Osteocyte (in vitro differentiated cells): ENCODE measurements around the gene IFT52. TPM values are rescaled to one million over a fixed set of nuclear protein-coding genes. Genes with fewer than 3 reads are reported as not detected.
"Not testable (repeated sequence)": the region's sequence is repeated elsewhere in the genome, so short reads cannot be mapped to it uniquely, and the experiment has no call there.

Source experiments
- DNase-seq: peaks from one replicate; pipeline ENCODE4 v3.0.0; 2021; ENCODE audit warnings: mixed read lengths; ENCODE audit not compliant: unreplicated experiment; ENCODE audit errors: extremely low spot score
- H3K27ac Mint-ChIP-seq: one replicate; pipeline ENCODE4 v1.8.0; 2021; ENCODE audit warnings: mild to moderate bottlenecking, mixed read lengths; ENCODE audit not compliant: unreplicated experiment
- H3K27me3 Mint-ChIP-seq: one replicate; pipeline ENCODE4 v1.8.0; 2021; ENCODE audit warnings: mixed read lengths; ENCODE audit not compliant: unreplicated experiment
- H3K36me3 Mint-ChIP-seq: one replicate; pipeline ENCODE4 v1.8.0; 2021; ENCODE audit warnings: mixed read lengths; ENCODE audit not compliant: unreplicated experiment
- H3K4me1 Mint-ChIP-seq: one replicate; pipeline ENCODE4 v1.8.0; 2021; ENCODE audit warnings: mixed read lengths; ENCODE audit not compliant: unreplicated experiment
- H3K4me3 Mint-ChIP-seq: one replicate; pipeline ENCODE4 v1.8.0; 2021; ENCODE audit warnings: mild to moderate bottlenecking, moderate library complexity, mixed read lengths; ENCODE audit not compliant: unreplicated experiment
- H3K9me3 Mint-ChIP-seq: one replicate; pipeline ENCODE4 v1.8.0; 2021; ENCODE audit warnings: mixed read lengths; ENCODE audit not compliant: unreplicated experiment
- total RNA-seq: library from RNA; stranded (reverse); gene quantifications from 2 replicates; pipeline ENCODE4 v1.2.1, GENCODE V29; 2021
- TF ChIP-seq, protein P1 (sequence below): fragments of 200-600 bp; sonication (generic); IDR thresholded peaks from 2 replicates; pipeline ENCODE4 v1.5.0; 2021; ENCODE audit warnings: antibody characterized with exemption, mild to moderate bottlenecking, moderate library complexity

Gene IFT52
- total RNA-seq, 1 donor from 2014 or later, result 55.3 TPM

DNA sequence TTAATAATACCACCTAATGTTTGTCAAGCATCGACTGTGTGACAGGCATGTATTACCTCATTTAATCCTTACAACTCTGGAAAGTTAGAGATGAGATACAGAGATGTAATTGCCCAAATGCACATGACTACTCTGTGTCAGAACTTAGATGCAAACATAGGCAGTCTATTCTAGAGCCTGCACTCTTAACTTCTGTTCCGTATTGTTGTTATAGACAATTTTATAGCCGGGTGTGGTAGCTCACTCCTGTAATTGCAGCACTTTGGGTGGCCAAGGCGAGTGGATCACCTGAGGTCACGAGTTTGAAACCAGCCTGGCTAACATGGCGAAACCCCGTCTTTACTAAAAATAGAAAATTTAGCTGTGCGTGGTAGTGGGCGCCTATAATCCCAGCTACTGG lies 15.0 kb downstream of the IFT52 start:
- no peak overlapping the region for H3K27ac Mint-ChIP-seq
- H3K9me3 Mint-ChIP-seq, result no peaks in the 10 kb centered on the region

GRCh38 chr20:43607278-43607677 lies 16.5 kb downstream of the IFT52 start:
- H3K27me3 Mint-ChIP-seq, H3K9me3 Mint-ChIP-seq, H3K4me1 Mint-ChIP-seq, H3K27ac Mint-ChIP-seq, DNase-seq, H3K4me3 Mint-ChIP-seq: not testable (repeated sequence)
- peaks cover 30% of the 10 kb centered on the region for H3K36me3 Mint-ChIP-seq

More for the DNA sequence above, 15.0 kb downstream of the IFT52 start:
- TF ChIP-seq, protein P1, sequence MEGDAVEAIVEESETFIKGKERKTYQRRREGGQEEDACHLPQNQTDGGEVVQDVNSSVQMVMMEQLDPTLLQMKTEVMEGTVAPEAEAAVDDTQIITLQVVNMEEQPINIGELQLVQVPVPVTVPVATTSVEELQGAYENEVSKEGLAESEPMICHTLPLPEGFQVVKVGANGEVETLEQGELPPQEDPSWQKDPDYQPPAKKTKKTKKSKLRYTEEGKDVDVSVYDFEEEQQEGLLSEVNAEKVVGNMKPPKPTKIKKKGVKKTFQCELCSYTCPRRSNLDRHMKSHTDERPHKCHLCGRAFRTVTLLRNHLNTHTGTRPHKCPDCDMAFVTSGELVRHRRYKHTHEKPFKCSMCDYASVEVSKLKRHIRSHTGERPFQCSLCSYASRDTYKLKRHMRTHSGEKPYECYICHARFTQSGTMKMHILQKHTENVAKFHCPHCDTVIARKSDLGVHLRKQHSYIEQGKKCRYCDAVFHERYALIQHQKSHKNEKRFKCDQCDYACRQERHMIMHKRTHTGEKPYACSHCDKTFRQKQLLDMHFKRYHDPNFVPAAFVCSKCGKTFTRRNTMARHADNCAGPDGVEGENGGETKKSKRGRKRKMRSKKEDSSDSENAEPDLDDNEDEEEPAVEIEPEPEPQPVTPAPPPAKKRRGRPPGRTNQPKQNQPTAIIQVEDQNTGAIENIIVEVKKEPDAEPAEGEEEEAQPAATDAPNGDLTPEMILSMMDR, result no peak
- peaks cover 23% of the 10 kb centered on the region for H3K36me3 Mint-ChIP-seq
- H3K4me3 Mint-ChIP-seq, result no peak overlapping the region
- no peaks in the 10 kb centered on the region for H3K27me3 Mint-ChIP-seq
- DNase-seq, result no peak
- H3K4me1 Mint-ChIP-seq, result no peaks in the 10 kb centered on the region

GRCh38 chr20:43631598-43631997 lies 40.9 kb downstream of the IFT52 start:
- TF ChIP-seq, protein P1, result no peak
- Mint-ChIP-seq H3K36me3 (peaks cover 44% of the 10 kb centered on the region), H3K27me3 (no peaks in the 10 kb centered on the region), H3K4me1 (no peaks in the 10 kb centered on the region), H3K9me3 (no peaks in the 10 kb centered on the region), H3K4me3 (no peak overlapping the region), H3K27ac (no peak overlapping the region)
- DNase-seq, result no peak

DNA sequence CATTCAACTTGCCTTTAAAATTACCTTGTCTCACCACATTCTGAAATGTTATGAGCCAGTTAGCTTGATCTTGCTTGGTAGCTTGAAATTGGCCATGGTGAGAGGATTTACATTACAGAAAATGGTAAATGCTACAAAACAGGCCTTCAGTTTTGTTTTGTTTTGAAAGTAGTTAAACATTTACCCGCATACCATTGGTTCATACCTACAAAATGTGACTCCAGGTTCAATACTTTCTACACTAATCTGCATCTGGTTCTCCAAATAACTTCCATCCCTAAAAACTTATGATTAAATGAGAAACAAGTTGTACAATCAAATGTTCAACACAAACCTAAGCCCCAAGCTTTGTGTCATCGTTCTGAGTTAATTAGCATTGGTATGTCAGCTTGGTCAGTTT lies 45.7 kb downstream of the IFT52 start:
- Mint-ChIP-seq H3K27ac (no peak overlapping the region), H3K9me3 (no peaks in the 10 kb centered on the region), H3K4me3 (no peak overlapping the region), H3K36me3 (peaks cover 42% of the 10 kb centered on the region), H3K4me1 (no peaks in the 10 kb centered on the region), H3K27me3 (no peaks in the 10 kb centered on the region)
- TF ChIP-seq, protein P1, result no peak
- no peak for DNase-seq

DNA sequence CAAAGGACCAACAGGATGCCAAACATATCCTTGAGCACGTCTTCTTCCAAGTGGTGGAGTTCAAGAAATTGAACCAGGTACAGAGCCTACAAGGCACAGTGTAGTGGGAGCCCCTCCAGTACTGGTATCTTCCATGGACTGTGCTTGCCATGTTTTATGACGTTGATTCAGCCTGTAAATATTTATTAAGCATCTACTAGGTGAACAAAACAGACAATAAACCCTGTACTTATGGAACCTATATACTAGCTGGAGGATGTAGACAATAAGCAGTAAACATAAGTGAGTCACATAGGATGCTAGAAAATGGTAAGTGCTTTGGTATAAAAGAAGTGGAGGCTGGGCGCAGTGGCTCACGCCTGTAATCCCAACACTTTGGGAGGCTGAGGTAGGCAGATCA lies 51.8 kb downstream of the IFT52 start:
- no peaks in the 10 kb centered on the region for H3K9me3 Mint-ChIP-seq
- H3K4me1 Mint-ChIP-seq, result no peaks in the 10 kb centered on the region
- no peaks in the 10 kb centered on the region for H3K27me3 Mint-ChIP-seq
- TF ChIP-seq, protein P1, result no peak
- H3K27ac Mint-ChIP-seq, result no peak overlapping the region
- H3K4me3 Mint-ChIP-seq, result no peak overlapping the region
- no peak for DNase-seq
- H3K36me3 Mint-ChIP-seq, result peaks cover 20% of the 10 kb centered on the region

DNA sequence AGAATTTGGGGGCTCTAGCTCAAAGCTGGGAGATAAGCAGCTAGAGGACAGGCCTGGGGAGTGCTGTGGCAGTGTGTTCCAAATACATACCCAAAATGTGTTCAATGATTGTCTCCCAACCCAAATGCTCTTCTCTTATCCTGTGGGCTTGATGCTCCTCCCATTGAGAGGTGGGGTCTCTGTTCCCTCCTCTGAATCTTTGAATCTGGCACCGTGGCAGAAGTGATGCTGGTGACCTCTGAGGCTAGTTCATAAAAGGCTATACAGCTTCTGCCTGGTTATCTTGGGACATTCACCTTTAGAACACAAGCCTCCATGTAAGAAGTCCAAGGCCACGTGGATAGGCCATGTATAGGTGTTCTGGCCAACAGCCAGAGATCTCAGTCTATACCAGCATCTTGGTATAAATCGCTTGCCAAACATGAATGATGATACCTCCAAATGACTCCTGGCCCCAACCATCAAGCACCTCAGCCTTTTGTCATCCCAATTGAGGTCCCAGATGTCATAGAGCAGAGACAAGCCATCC lies 60.3 kb downstream of the IFT52 start:
- no peaks in the 10 kb centered on the region for H3K27me3 Mint-ChIP-seq
- H3K27ac Mint-ChIP-seq, result no peak overlapping the region
- H3K36me3 Mint-ChIP-seq, result peaks cover 8% of the 10 kb centered on the region
- H3K4me3 Mint-ChIP-seq, result no peak overlapping the region
- H3K4me1 Mint-ChIP-seq, result no peaks in the 10 kb centered on the region
- TF ChIP-seq, protein P1, result no peak
- DNase-seq, result no peak
- H3K9me3 Mint-ChIP-seq, result no peaks in the 10 kb centered on the region

DNA sequence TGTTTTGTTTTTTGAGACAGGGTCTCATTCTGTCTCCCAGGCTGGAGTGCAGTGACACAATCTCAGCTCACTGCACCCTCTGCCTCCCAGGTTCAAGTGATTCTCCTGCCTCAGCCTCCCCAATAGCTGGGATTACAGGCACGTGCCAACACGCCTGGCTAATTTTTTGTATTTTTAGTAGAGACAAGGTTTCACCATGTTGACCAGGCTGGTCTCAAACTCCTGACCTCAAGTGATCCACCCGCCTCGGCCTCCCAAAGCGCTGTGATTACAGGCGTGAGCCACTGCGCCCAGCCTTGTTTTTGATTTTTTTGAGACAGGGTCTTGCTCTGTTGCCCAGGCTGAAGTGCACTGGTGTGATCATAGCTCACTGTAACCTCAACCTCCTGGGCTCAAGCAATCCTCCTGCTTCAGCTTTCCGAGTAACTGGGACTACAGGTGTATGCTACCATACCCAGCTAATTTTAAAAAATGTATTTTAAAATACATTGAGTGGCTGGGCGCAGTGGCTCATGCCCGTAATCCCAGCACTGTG lies 61.0 kb downstream of the IFT52 start:
- H3K27me3 Mint-ChIP-seq, H3K4me3 Mint-ChIP-seq, H3K27ac Mint-ChIP-seq, H3K9me3 Mint-ChIP-seq, H3K36me3 Mint-ChIP-seq, H3K4me1 Mint-ChIP-seq, DNase-seq: not testable (repeated sequence)
